ENCODE results near the gene BRAF.
"Not testable (repeated sequence)": the region's sequence is repeated elsewhere in the genome, so short reads cannot be mapped to it uniquely, and the experiment has no call there.

Gene BRAF

GRCh38 chr7:140696680-140697446 lies 227.9 kb downstream of the BRAF start, which contains the start of gene NDUFB2 (continued):
- no peak for TF ChIP-seq CSRNP3 (CRISPR knock-in tag; IDR thresholded peaks at IDR 0.05)
- no peak for TF ChIP-seq SNAI2 (CRISPR knock-in tag; IDR thresholded peaks at IDR 0.05)
- no peak for TF ChIP-seq BACH2 (CRISPR knock-in tag; IDR thresholded peaks at IDR 0.05; ENCODE audit: borderline replicate concordance)
- no peak for TF ChIP-seq POU6F1 (CRISPR knock-in tag; IDR thresholded peaks at IDR 0.05; ENCODE audit: borderline replicate concordance, low read depth)
- no peak for TF ChIP-seq TOX (CRISPR knock-in tag; IDR thresholded peaks at IDR 0.05; ENCODE audit: borderline replicate concordance)
- TF ChIP-seq CSDC2 (CRISPR knock-in tag; IDR thresholded peaks at IDR 0.05), result peak; percentile 80
- peak; percentile 92 for TF ChIP-seq GLIS3 (CRISPR knock-in tag; IDR thresholded peaks at IDR 0.05)
- TF ChIP-seq TSHZ2 (CRISPR knock-in tag; IDR thresholded peaks at IDR 0.05), result 0 out of 2 replicates have a peak, but pooled peaks have one; percentile 44
- TF ChIP-seq ZC3H10 (CRISPR knock-in tag; IDR thresholded peaks at IDR 0.05), result no peak
- TF ChIP-seq ZFP30 (CRISPR knock-in tag; IDR thresholded peaks at IDR 0.05), result no peak
- no peak; the same call in 1 of the 2 replicates for TF ChIP-seq RARB (CRISPR knock-in tag; IDR thresholded peaks at IDR 0.05)
- TF ChIP-seq ZFP3 (CRISPR knock-in tag; IDR thresholded peaks at IDR 0.05), result peak; percentile 61; the same call in 1 of the 2 replicates
- peak; percentile 58; the same call in 1 of the 2 replicates for TF ChIP-seq ESRRG (CRISPR knock-in tag; IDR thresholded peaks at IDR 0.05)

GRCh38 chr7:140696024-140696679 lies 228.6 kb downstream of the BRAF start:
- no peak for TF ChIP-seq ZNF8 (CRISPR knock-in tag; IDR thresholded peaks at IDR 0.05)
- no peak for ATAC-seq

GRCh38 chr7:140695381-140695780 lies 229.3 kb downstream of the BRAF start:
- TF ChIP-seq BACH2 (CRISPR knock-in tag; IDR thresholded peaks at IDR 0.05; ENCODE audit: borderline replicate concordance) (no peak), ZNF70 (CRISPR knock-in tag; IDR thresholded peaks at IDR 0.05) (no peak), POU6F1 (CRISPR knock-in tag; IDR thresholded peaks at IDR 0.05; ENCODE audit: borderline replicate concordance, low read depth) (no peak), ZNF8 (CRISPR knock-in tag; IDR thresholded peaks at IDR 0.05) (no peak), ARNTL (CRISPR knock-in tag; IDR thresholded peaks at IDR 0.05; ENCODE audit: borderline replicate concordance, low read depth) (no peak)
- ATAC-seq, result no peak

- no peak for TF ChIP-seq ZNF8 (CRISPR knock-in tag; IDR thresholded peaks at IDR 0.05)
- no peak for TF ChIP-seq GLIS3 (CRISPR knock-in tag; IDR thresholded peaks at IDR 0.05)
- TF ChIP-seq ZNF565 (CRISPR knock-in tag; conservative IDR thresholded peaks at IDR 0.05; ENCODE audit: low read depth), result no peak
- TF ChIP-seq TSHZ2 (CRISPR knock-in tag; IDR thresholded peaks at IDR 0.05), result no peak
- TF ChIP-seq CSDC2 (CRISPR knock-in tag; IDR thresholded peaks at IDR 0.05), result no peak
- TF ChIP-seq ZFP30 (CRISPR knock-in tag; IDR thresholded peaks at IDR 0.05), result no peak
- TF ChIP-seq RARB (CRISPR knock-in tag; IDR thresholded peaks at IDR 0.05), result no peak
- TF ChIP-seq OSR1 (CRISPR knock-in tag; IDR thresholded peaks at IDR 0.05), result no peak
- no peak for TF ChIP-seq ZNF70 (CRISPR knock-in tag; IDR thresholded peaks at IDR 0.05)
- TF ChIP-seq BACH2 (CRISPR knock-in tag; IDR thresholded peaks at IDR 0.05; ENCODE audit: borderline replicate concordance), result no peak
- TF ChIP-seq PATZ1 (CRISPR knock-in tag; IDR thresholded peaks at IDR 0.05; ENCODE audit: borderline replicate concordance), result no peak
These were observed 230.1 kb downstream of the BRAF start for GRCh38 chr7:140694592-140694991.

GRCh38 chr7:140693849-140694248 lies 230.9 kb downstream of the BRAF start:
- ATAC-seq, result not testable (repeated sequence)

More at GRCh38 chr7:140694592-140694991, 230.1 kb downstream of the BRAF start:
- ATAC-seq, result no peak
